ENCODE measurements around the gene GLUL. TPM values are rescaled to one million over a fixed set of nuclear protein-coding genes. Genes with fewer than 3 reads are reported as not detected.

The GLUL gene
- total RNA-seq, 2 donors from 2014 or later = 343 to 428 TPM

GRCh38 chr1:182366596-182366995 lies 25.0 kb downstream of the GLUL start:
- TF ChIP-seq CTCF (IDR thresholded peaks at IDR 0.05) = no peak
- intact Hi-C loops (cut with DNase I) = no loop called here
- Histone ChIP-seq H3K27me3 (no peaks in the 10 kb centered on the region), H3K9me3 (no peaks in the 10 kb centered on the region), H3K4me3 (no peak overlapping the region), H3K27ac (no peak overlapping the region), H3K9ac (ENCODE audit: low read depth in 2 of 2, low read length in 2 of 2) (no peak overlapping the region), H3K4me1 (no peaks in the 10 kb centered on the region), H3K36me3 (no peaks in the 10 kb centered on the region)
- DNase-seq = no peak

GRCh38 chr1:182359645-182360044 lies 31.9 kb downstream of the GLUL start:
- intact Hi-C loops (cut with DNase I) = no loop called here
- H3K36me3 ChIP-seq = no peaks in the 10 kb centered on the region
- no peak overlapping the region for H3K9ac ChIP-seq (ENCODE audit: low read depth in 2 of 2, low read length in 2 of 2)
- no peak overlapping the region for H3K27ac ChIP-seq
- DNase-seq = no peak
- H3K27me3 ChIP-seq = no peaks in the 10 kb centered on the region
- no peaks in the 10 kb centered on the region for H3K9me3 ChIP-seq
- no peak overlapping the region for H3K4me3 ChIP-seq
- no peak for TF ChIP-seq CTCF (IDR thresholded peaks at IDR 0.05)
- no peaks in the 10 kb centered on the region for H3K4me1 ChIP-seq

GRCh38 chr1:182357913-182358312 lies 33.7 kb downstream of the GLUL start:
- intact Hi-C loops (cut with DNase I) = no loop called here

GRCh38 chr1:182357171-182357570 lies 34.4 kb downstream of the GLUL start:
- DNase-seq = no peak
- Histone ChIP-seq H3K9ac (ENCODE audit: low read depth in 2 of 2, low read length in 2 of 2) (no peak overlapping the region), H3K36me3 (no peaks in the 10 kb centered on the region), H3K27me3 (no peaks in the 10 kb centered on the region), H3K4me3 (no peak overlapping the region), H3K9me3 (no peaks in the 10 kb centered on the region), H3K4me1 (no peaks in the 10 kb centered on the region), H3K27ac (no peak overlapping the region)
- intact Hi-C loops (cut with DNase I) = no loop called here
- TF ChIP-seq CTCF (IDR thresholded peaks at IDR 0.05) = no peak

More at GRCh38 chr1:182357913-182358312, 33.7 kb downstream of the GLUL start:
- Histone ChIP-seq H3K4me3 (no peak overlapping the region), H3K36me3 (no peaks in the 10 kb centered on the region), H3K9me3 (no peaks in the 10 kb centered on the region), H3K4me1 (no peaks in the 10 kb centered on the region), H3K9ac (ENCODE audit: low read depth in 2 of 2, low read length in 2 of 2) (no peak overlapping the region), H3K27me3 (no peaks in the 10 kb centered on the region), H3K27ac (no peak overlapping the region)
- DNase-seq = no peak
- TF ChIP-seq CTCF (IDR thresholded peaks at IDR 0.05) = no peak

DNA sequence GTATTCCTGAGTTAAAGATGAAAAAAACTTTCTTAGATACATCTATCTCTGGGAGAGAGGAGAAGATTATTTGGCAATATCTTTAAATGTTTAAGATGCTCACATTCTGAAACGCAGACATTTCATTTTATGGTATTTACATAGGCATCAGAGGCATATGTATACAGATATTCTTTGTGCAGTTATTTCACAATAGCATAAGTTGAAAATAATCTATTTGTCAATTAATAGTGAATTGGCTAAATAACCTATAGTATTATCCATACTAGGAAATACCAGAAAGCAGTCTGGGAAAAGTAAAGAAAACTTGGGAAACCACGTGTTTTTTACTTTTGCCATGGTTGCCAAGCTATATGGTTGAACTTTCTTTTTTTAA lies 35.9 kb downstream of the GLUL start:
- Histone ChIP-seq H3K9ac (ENCODE audit: low read depth in 2 of 2, low read length in 2 of 2) (no peak overlapping the region), H3K4me1 (no peaks in the 10 kb centered on the region), H3K27ac (no peak overlapping the region), H3K9me3 (no peaks in the 10 kb centered on the region), H3K27me3 (no peaks in the 10 kb centered on the region), H3K36me3 (no peaks in the 10 kb centered on the region), H3K4me3 (no peak overlapping the region)
- no peak for TF ChIP-seq CTCF (IDR thresholded peaks at IDR 0.05)
- intact Hi-C loops (cut with DNase I) = no loop called here
- no peak for DNase-seq

All from colonic mucosa (tissue), 4 donors.